Panc1 (cell line): ENCODE results near the gene DDX10. TPM values are rescaled to one million over a fixed set of nuclear protein-coding genes. Genes with fewer than 3 reads are reported as not detected.
A peak's percentile ranks its signal among the peaks of the same experiment; 100 is the strongest.

ENCODE experiments used
- ATAC-seq: fragments of 200-7000 bp; cut with Tn5 transposase; 2 replicates; pipeline ENCODE4 v1.9.1; 2020; ENCODE audit warnings: mild to moderate bottlenecking, moderate library complexity
- BruUV-seq: library from RNA; stranded (reverse); fragments of 400-500 nt; replicated peaks from 2 replicates; lab custom pipeline; 2021; lab: Mats Ljungman, UMichigan
- CTCF ChIA-PET: fragments of 300-600 bp; sonication (Branson Sonifier 250); formaldehyde crosslinking; loops from one replicate; lab custom pipeline; 2022; ENCODE audit warnings: antibody characterized with exemption; lab: Charles Lee
- POLR2A ChIA-PET: fragments of 300-600 bp; sonication (Branson Sonifier 250); formaldehyde crosslinking; loops from one replicate; lab custom pipeline; 2022; ENCODE audit warnings: antibody characterized with exemption; lab: Charles Lee
- DNase-seq: peaks from one replicate; pipeline ENCODE4 v3.0.0-alpha.2; 2010; ENCODE audit warnings: low read depth, low spot score
- H3K27ac ChIP-seq: 2 replicates; pipeline ENCODE4 v1.5.1; 2011; ENCODE audit warnings: mild to moderate bottlenecking, low read length, inconsistent platforms
- H3K27me3 ChIP-seq: fragments of 200-500 bp; sonication (Bioruptor generic); 2 replicates; pipeline ENCODE4 v1.6.0; 2014; ENCODE audit warnings: low read length, inconsistent platforms; ENCODE audit not compliant: control insufficient read depth, insufficient read depth
- H3K36me3 ChIP-seq: fragments of 200-500 bp; sonication (Bioruptor generic); 2 replicates; pipeline ENCODE4 v1.5.1; 2014; ENCODE audit warnings: inconsistent platforms, mild to moderate bottlenecking, low read length, moderate library complexity; ENCODE audit not compliant: control insufficient read depth, insufficient read depth
- H3K4me1 ChIP-seq: 2 replicates; pipeline ENCODE4 v1.5.1; 2011; ENCODE audit warnings: inconsistent platforms, mild to moderate bottlenecking, low read length, moderate library complexity; ENCODE audit not compliant: control insufficient read depth, insufficient read depth
- H3K4me3 ChIP-seq, 2 experiments: 2 replicates each; pipeline ENCODE4 v1.5.1; 2011 to 2012; ENCODE audit warnings: low read depth in 2 of 2, low read length in 2 of 2, mild to moderate bottlenecking in 2 of 2, inconsistent platforms in 1 of 2, moderate library complexity in 1 of 2
- H3K9me3 ChIP-seq: fragments of 200-500 bp; sonication (Bioruptor generic); 2 replicates; pipeline ENCODE4 v1.5.1; 2014; ENCODE audit warnings: low read depth, mild to moderate bottlenecking, inconsistent platforms, low read length, moderate library complexity; ENCODE audit not compliant: control insufficient read depth, insufficient read depth
- POLR2AphosphoS5 ChIP-seq: IDR thresholded peaks from 2 replicates; pipeline ENCODE4 v1.6.1; 2012; ENCODE audit warnings: mild to moderate bottlenecking, low read depth, low read length, moderate library complexity
- SIN3A ChIP-seq: IDR thresholded peaks from 2 replicates; pipeline ENCODE4 v1.6.1; 2012; ENCODE audit warnings: low read depth, mild to moderate bottlenecking, low read length, moderate library complexity, borderline replicate concordance; ENCODE audit not compliant: insufficient read depth
- TCF7L2 ChIP-seq: IDR thresholded peaks from 2 replicates; pipeline ENCODE4 v1.6.1; 2011; ENCODE audit warnings: mild to moderate bottlenecking, low read depth, low read length, inconsistent platforms
- in situ Hi-C: cut with HindIII; loops from 2 replicates; pipeline ENCODE4 v1.10.0; 2016; ENCODE audit warnings: low sequenced_read_pairs, low pct_unique_long_range_greater_than_20kb
- intact Hi-C: fragments of 100-400 bp; cut with micrococcal nuclease; formaldehyde crosslinking; loops from one replicate; pipeline ENCODE4 v1.10.0; 2022; ENCODE audit not compliant: unreplicated experiment
- total RNA-seq: library from RNA; stranded (reverse); gene quantifications from one replicate; pipeline ENCODE4 v1.2.1, GENCODE V29; 2021; ENCODE audit not compliant: unreplicated experiment
- TF ChIP-seq, protein P1 (sequence below): fragments of 450-650 bp; IDR thresholded peaks from 2 replicates; pipeline ENCODE4 v1.5.1; 2017; ENCODE audit warnings: mild to moderate bottlenecking
- TF ChIP-seq, protein P2 (sequence below), 2 experiments: IDR thresholded peaks; 2 replicates each; pipeline ENCODE4 v1.6.1; 2011 to 2012; ENCODE audit warnings: low read depth in 2 of 2, control low read depth in 1 of 2, low read length in 1 of 2, mild to moderate bottlenecking in 1 of 2, moderate library complexity in 1 of 2; ENCODE audit not compliant: insufficient read depth in 1 of 2

Gene DDX10
- total RNA-seq, 1 experiment from 2014 or later: 48.8 TPM

DNA sequence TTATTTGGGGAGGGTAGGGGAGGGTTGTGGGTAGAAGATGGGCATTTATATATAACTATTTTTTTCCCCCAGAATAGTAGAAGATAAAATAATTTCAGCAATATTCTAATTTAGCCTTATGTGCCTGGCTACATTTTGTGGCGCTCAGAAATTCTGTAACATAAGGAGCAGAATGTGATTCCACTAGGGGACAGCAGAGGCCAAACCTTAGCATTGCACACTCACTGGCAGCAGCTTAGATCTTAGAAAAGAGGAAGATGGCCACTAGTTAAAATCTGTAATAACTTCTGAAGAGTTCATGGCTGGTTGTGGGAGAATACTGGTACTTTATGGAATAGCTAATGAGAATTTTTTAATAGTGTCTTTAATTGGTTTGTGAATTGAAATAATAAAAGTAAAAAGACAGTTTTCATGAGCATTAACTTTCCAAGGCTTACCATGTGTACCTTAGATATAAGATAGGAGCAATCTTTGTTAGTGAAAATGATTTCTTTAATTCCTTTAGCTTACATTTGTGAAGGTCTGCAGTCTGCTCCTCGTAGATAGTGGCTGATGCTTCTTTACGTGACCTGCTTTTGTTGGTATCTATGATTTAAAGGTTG lies 33.1 kb downstream of the DDX10 start:
- ChIA-PET CTCF (interaction anchor here (0.6 to 1.3 kb wide), 4 partner anchors 153 to 1241 kb away, joined by 3 to 4 read pairs (median 3); no protein-coding TSS in a partner anchor), POLR2A (interaction anchor here (0.5 to 0.6 kb wide), 2 partner anchors 20 to 36 kb away, joined by 3 to 6 read pairs; no protein-coding TSS in a partner anchor)
- BruUV-seq: TSS peak; percentile 29
- intact Hi-C loops (loop anchor here (2.0 to 5.0 kb wide), 2 partner anchors 174 to 1241 kb away; no protein-coding TSS in a partner anchor), in situ Hi-C loops (no loop called here)
- H3K4me1 ChIP-seq: no peaks in the 10 kb centered on the region
- no peak overlapping the region for H3K27ac ChIP-seq
- TF ChIP-seq, protein P1, sequence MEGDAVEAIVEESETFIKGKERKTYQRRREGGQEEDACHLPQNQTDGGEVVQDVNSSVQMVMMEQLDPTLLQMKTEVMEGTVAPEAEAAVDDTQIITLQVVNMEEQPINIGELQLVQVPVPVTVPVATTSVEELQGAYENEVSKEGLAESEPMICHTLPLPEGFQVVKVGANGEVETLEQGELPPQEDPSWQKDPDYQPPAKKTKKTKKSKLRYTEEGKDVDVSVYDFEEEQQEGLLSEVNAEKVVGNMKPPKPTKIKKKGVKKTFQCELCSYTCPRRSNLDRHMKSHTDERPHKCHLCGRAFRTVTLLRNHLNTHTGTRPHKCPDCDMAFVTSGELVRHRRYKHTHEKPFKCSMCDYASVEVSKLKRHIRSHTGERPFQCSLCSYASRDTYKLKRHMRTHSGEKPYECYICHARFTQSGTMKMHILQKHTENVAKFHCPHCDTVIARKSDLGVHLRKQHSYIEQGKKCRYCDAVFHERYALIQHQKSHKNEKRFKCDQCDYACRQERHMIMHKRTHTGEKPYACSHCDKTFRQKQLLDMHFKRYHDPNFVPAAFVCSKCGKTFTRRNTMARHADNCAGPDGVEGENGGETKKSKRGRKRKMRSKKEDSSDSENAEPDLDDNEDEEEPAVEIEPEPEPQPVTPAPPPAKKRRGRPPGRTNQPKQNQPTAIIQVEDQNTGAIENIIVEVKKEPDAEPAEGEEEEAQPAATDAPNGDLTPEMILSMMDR: peak; percentile 92
- TF ChIP-seq TCF7L2: no peak
- H3K4me3 ChIP-seq: no peak overlapping the region
- no peaks in the 10 kb centered on the region for H3K9me3 ChIP-seq
- peaks cover 8% of the 10 kb centered on the region for H3K36me3 ChIP-seq
- DNase-seq: peak; percentile 64
- H3K27me3 ChIP-seq: no peaks in the 10 kb centered on the region
- ATAC-seq: peak; percentile 90

DNA sequence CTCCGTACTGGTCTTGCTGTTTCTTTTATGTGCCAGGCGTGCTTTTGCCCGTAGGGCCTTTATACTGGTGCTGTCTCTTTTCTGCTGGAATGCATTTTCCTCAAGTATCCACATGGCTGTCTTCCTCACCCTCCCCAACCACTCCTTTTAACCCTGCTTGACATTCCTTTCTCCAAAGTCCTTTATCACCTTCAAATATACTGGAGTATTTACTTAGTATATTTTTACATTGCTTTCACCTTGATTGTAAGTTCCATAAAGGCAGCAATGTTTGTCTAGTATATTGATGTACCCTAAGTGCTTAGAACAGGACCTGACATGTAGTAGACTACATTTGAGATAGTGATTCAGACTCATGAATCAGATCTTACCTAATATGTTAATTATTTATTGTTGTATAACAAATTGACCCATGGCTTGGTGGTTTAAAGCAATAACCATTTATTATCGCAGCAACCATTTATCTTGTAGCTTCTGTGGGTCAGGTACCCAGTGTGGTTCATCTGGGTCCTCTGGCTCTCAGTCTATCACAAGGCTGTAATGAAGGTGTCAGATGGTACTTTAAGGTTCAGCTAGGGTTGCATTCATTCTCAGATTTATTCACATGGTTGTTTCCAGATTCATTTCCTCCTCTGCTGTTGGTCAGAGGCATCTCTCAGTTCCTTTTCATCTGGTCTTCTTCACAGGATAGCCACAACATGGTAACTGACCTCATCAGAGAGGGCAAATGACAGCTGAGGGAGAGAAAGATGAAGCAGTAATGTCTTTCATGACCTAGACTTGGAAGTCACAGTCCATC lies 34.2 kb downstream of the DDX10 start:
- ATAC-seq (no peak), DNase-seq (no peak)
- TF ChIP-seq TCF7L2 (no peak), POLR2AphosphoS5 (no peak)
- TF ChIP-seq, protein P1: no peak
- no TSS peak for BruUV-seq
- Histone ChIP-seq H3K4me3 (no peak overlapping the region), H3K27me3 (no peaks in the 10 kb centered on the region), H3K4me1 (no peaks in the 10 kb centered on the region), H3K27ac (no peak overlapping the region), H3K36me3 (peaks cover 5% of the 10 kb centered on the region; the same call in 1 of the 2 replicates), H3K9me3 (no peaks in the 10 kb centered on the region)
- ChIA-PET CTCF (interaction anchor here (1.3 kb wide), 1 partner anchor 172 kb away, joined by 4 read pairs; no protein-coding TSS in a partner anchor), POLR2A (no interaction called here)
- intact Hi-C loops: loop anchor here (2.0 to 5.0 kb wide), 2 partner anchors 173 to 1240 kb away; no protein-coding TSS in a partner anchor
- in situ Hi-C loops: no loop called here

DNA sequence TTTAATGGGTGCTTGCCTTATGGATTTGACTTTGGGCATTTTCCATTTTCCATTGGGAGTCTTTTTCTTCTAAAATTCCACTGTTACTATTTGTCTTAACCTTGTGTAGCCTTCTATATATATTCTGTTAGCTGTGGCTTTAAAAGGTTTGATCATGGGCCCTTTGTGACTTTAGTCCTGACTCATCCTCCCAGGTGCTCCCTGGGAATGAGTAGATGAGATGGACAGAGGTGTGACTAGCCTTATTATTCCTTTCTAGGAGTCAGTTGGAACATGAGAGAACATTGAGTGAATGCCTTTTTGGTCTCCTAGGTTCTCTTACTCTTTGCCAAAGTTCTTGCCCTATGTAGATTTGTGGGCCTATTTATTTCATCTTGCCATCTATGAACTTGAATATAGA lies 39.0 kb downstream of the DDX10 start:
- intact Hi-C loops (no loop called here), in situ Hi-C loops (no loop called here)
- Histone ChIP-seq H3K27ac (no peak overlapping the region), H3K36me3 (peaks cover 15% of the 10 kb centered on the region), H3K27me3 (no peaks in the 10 kb centered on the region), H3K9me3 (peaks cover 9% of the 10 kb centered on the region; the same call in 1 of the 2 replicates), H3K4me3 (no peak overlapping the region), H3K4me1 (no peaks in the 10 kb centered on the region)
- no TSS peak for BruUV-seq
- DNase-seq (no peak), ATAC-seq (no peak)
- CTCF ChIA-PET: no interaction called here
- POLR2A ChIA-PET: no interaction called here
- no peak for TF ChIP-seq POLR2AphosphoS5
- no peak for TF ChIP-seq SIN3A
- TF ChIP-seq, protein P1: no peak
- no peak for TF ChIP-seq TCF7L2
- TF ChIP-seq, protein P2, sequence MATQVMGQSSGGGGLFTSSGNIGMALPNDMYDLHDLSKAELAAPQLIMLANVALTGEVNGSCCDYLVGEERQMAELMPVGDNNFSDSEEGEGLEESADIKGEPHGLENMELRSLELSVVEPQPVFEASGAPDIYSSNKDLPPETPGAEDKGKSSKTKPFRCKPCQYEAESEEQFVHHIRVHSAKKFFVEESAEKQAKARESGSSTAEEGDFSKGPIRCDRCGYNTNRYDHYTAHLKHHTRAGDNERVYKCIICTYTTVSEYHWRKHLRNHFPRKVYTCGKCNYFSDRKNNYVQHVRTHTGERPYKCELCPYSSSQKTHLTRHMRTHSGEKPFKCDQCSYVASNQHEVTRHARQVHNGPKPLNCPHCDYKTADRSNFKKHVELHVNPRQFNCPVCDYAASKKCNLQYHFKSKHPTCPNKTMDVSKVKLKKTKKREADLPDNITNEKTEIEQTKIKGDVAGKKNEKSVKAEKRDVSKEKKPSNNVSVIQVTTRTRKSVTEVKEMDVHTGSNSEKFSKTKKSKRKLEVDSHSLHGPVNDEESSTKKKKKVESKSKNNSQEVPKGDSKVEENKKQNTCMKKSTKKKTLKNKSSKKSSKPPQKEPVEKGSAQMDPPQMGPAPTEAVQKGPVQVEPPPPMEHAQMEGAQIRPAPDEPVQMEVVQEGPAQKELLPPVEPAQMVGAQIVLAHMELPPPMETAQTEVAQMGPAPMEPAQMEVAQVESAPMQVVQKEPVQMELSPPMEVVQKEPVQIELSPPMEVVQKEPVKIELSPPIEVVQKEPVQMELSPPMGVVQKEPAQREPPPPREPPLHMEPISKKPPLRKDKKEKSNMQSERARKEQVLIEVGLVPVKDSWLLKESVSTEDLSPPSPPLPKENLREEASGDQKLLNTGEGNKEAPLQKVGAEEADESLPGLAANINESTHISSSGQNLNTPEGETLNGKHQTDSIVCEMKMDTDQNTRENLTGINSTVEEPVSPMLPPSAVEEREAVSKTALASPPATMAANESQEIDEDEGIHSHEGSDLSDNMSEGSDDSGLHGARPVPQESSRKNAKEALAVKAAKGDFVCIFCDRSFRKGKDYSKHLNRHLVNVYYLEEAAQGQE (IDR thresholded peaks at IDR 0.05; ENCODE audit: insufficient read depth in 1 of 2, low read depth in 2 of 2, low read length in 1 of 2): no peak
